Liver (tissue), 9 donors: ENCODE measurements around the gene COL8A2. TPM values are rescaled to one million over a fixed set of nuclear protein-coding genes. Genes with fewer than 3 reads are reported as not detected.

ENCODE experiments used
- DNase-seq: peaks from one replicate; pipeline ENCODE4 v3.0.0-alpha.2; 2017; ENCODE audit warnings: low spot score
- H3K27ac ChIP-seq, 2 donors: one replicate each; pipeline ENCODE4 v1.7.0; 2013; ENCODE audit warnings: inconsistent platforms in 2 of 2, low read length in 2 of 2, control low read depth in 1 of 2, low read depth in 1 of 2, mild to moderate bottlenecking in 1 of 2
- H3K27me3 ChIP-seq, 4 donors: one replicate each; pipeline versions ENCODE4 v1.6.1 to v1.7.0; 2013; ENCODE audit warnings: low read length in 3 of 4, inconsistent platforms in 1 of 4, mild to moderate bottlenecking in 1 of 4, moderate library complexity in 1 of 4; ENCODE audit not compliant: control insufficient read depth in 4 of 4, insufficient read depth in 4 of 4
- H3K36me3 ChIP-seq, 4 donors: one replicate each; pipeline versions ENCODE4 v1.6.1 to v1.7.0; 2013; ENCODE audit warnings: low read length in 3 of 4, mild to moderate bottlenecking in 3 of 4, low read depth in 1 of 4, moderate library complexity in 1 of 4; ENCODE audit not compliant: control insufficient read depth in 4 of 4, insufficient read depth in 3 of 4
- H3K4me1 ChIP-seq, 4 donors: one replicate each; pipeline versions ENCODE4 v1.6.1 to v1.7.0; 2013; ENCODE audit warnings: low read length in 3 of 4, mild to moderate bottlenecking in 3 of 4, moderate library complexity in 1 of 4; ENCODE audit not compliant: control insufficient read depth in 4 of 4, insufficient read depth in 4 of 4
- H3K4me3 ChIP-seq, 3 donors: one replicate each; pipeline versions ENCODE4 v1.6.1 to v1.7.0; 2013; ENCODE audit warnings: low read length in 3 of 3, control low read depth in 1 of 3, low read depth in 1 of 3, mild to moderate bottlenecking in 1 of 3
- H3K9ac ChIP-seq, 2 donors: one replicate each; pipeline ENCODE4 v1.7.0; 2013; ENCODE audit warnings: low read length in 2 of 2, mild to moderate bottlenecking in 2 of 2, moderate library complexity in 2 of 2, control low read depth in 1 of 2, low read depth in 1 of 2
- H3K9me3 ChIP-seq, 4 donors: one replicate each; pipeline versions ENCODE4 v1.6.1 to v1.7.0; 2013; ENCODE audit warnings: low read length in 3 of 4; ENCODE audit not compliant: control insufficient read depth in 4 of 4
- ATF3 ChIP-seq: IDR thresholded peaks from 2 replicates; pipeline ENCODE4 v1.6.1; 2016; ENCODE audit warnings: antibody characterized with exemption
- CTCF ChIP-seq: fragments of 150-350 bp; IDR thresholded peaks from 2 replicates; pipeline ENCODE4 v1.5.1; 2017; ENCODE audit warnings: improper control_type of control experiment, low read depth, low read length; ENCODE audit not compliant: missing input control
- FOXA1 ChIP-seq: IDR thresholded peaks from 2 replicates; pipeline ENCODE4 v1.6.1; 2016; ENCODE audit warnings: antibody characterized with exemption
- FOXA2 ChIP-seq: IDR thresholded peaks from 2 replicates; pipeline ENCODE4 v1.6.1; 2016; ENCODE audit warnings: antibody characterized with exemption
- GABPA ChIP-seq, 2 donors: IDR thresholded peaks in 1 of 2; conservative IDR thresholded peaks in 1 of 2; 2 replicates each; pipeline ENCODE4 v1.6.1; 2016; ENCODE audit warnings: antibody characterized with exemption in 2 of 2, mild to moderate bottlenecking in 1 of 2, moderate library complexity in 1 of 2
- HNF4A ChIP-seq, 2 donors: conservative IDR thresholded peaks; 2 replicates each; pipeline ENCODE4 v1.6.1; 2016; ENCODE audit warnings: antibody characterized with exemption in 2 of 2, mild to moderate bottlenecking in 2 of 2
- HNF4G ChIP-seq: IDR thresholded peaks from 2 replicates; pipeline ENCODE4 v1.6.1; 2016; ENCODE audit warnings: antibody characterized with exemption
- JUND ChIP-seq, 2 donors: IDR thresholded peaks; 2 replicates each; pipeline ENCODE4 v1.6.1; 2016; ENCODE audit warnings: antibody characterized with exemption in 2 of 2
- MAX ChIP-seq: IDR thresholded peaks from 2 replicates; pipeline ENCODE4 v1.6.1; 2016; ENCODE audit warnings: antibody characterized with exemption
- RAD21 ChIP-seq, 2 donors: IDR thresholded peaks; 2 replicates each; pipeline ENCODE4 v1.6.1; 2016; ENCODE audit warnings: antibody characterized with exemption in 2 of 2, mild to moderate bottlenecking in 2 of 2
- REST ChIP-seq: IDR thresholded peaks from 2 replicates; pipeline ENCODE4 v1.6.1; 2016; ENCODE audit warnings: antibody characterized with exemption, mild to moderate bottlenecking
- SP1 ChIP-seq: IDR thresholded peaks from 2 replicates; pipeline ENCODE4 v1.6.1; 2018; ENCODE audit warnings: antibody characterized with exemption, mild to moderate bottlenecking
- YY1 ChIP-seq: IDR thresholded peaks from 2 replicates; pipeline ENCODE4 v1.6.1; 2016; ENCODE audit warnings: antibody characterized with exemption, mild to moderate bottlenecking
- WGBS: extraction: QIAGEN DNeasy Blood & Tissue Kit; methylation state at CpG from one replicate; pipeline ENCODE4 v1.1.7; 2013; 5-methylcytosine and 5-hydroxymethylcytosine counted together
- polyA plus RNA-seq, 2 donors: library from polyadenylated mRNA; stranded (reverse) in 1 of 2; unstranded in 1 of 2; fragments of 200-250 nt in 1 of 2; fragments of >200 nt in 1 of 2; fragmentation: Nextera tagmentation in 1 of 2; extraction: Ambion mirVana in 1 of 2; gene quantifications; one replicate each; pipeline versions ENCODE4 v1.2.1 to v1.2.3, GENCODE V29; 2013 to 2015
- total RNA-seq, 2 donors: library from RNA; depleted of rRNA; stranded (reverse); fragments of >200 nt; gene quantifications; one replicate each; pipeline ENCODE4 v1.2.3, GENCODE V29; 2014
- donor health status: healthy.
- donor health status: healthy.
- donor health status: healthy.
- donor health status: healthy.
- donor health status: healthy.

Gene COL8A2
- total and polyA plus RNA-seq, 4 donors: 0.04 to 0.47 (median 0.35) TPM

- no peak for TF ChIP-seq REST
- TF ChIP-seq SP1: no peak
Measured at GRCh38 chr1:36135796-36136195, 10.8 kb upstream of the COL8A2 start (continued).

GRCh38 chr1:36135330-36135667 lies 10.3 kb upstream of the COL8A2 start:
- 80% methylated on average over 6 of the region's 6 CpGs for WGBS
- Histone ChIP-seq H3K4me1 (no peaks in the 10 kb centered on the region), H3K9ac (no peak overlapping the region), H3K36me3 (peaks cover 4 to 33% (median 25%) of the 10 kb centered on the region in 4 donors), H3K4me3 (no peak overlapping the region), H3K27me3 (no peaks in the 10 kb centered on the region), H3K27ac (no peak overlapping the region), H3K9me3 (no peaks in the 10 kb centered on the region)
- TF ChIP-seq HNF4G: no peak
- DNase-seq: no peak

- TF ChIP-seq GABPA (IDR thresholded peaks at IDR 0.05 in 1 of 2, conservative IDR thresholded peaks at IDR 0.05 in 1 of 2): no peak
- TF ChIP-seq JUND (IDR thresholded peaks at IDR 0.05): no peak
- TF ChIP-seq REST: no peak
- no peak for TF ChIP-seq FOXA1
- TF ChIP-seq HNF4A (conservative IDR thresholded peaks at IDR 0.05): no peak
- peak; percentile 62 to 74 for TF ChIP-seq RAD21 (IDR thresholded peaks at IDR 0.05)
- TF ChIP-seq YY1: no peak
- TF ChIP-seq MAX: no peak
- TF ChIP-seq ATF3: no peak
- no peak for TF ChIP-seq FOXA2
- peak; percentile 41 for TF ChIP-seq CTCF
- no peak for TF ChIP-seq SP1
- Histone ChIP-seq H3K4me1 (no peaks in the 10 kb centered on the region), H3K4me3 (no peak overlapping the region), H3K36me3 (peaks cover 4 to 28% (median 22%) of the 10 kb centered on the region in 4 donors), H3K27me3 (no peaks in the 10 kb centered on the region), H3K9ac (no peak overlapping the region), H3K27ac (no peak overlapping the region), H3K9me3 (no peaks in the 10 kb centered on the region)
- DNase-seq: peak; percentile 67
- 69% methylated on average over 7 of the region's 7 CpGs for WGBS
Measured at GRCh38 chr1:36134505-36135329, 9.7 kb upstream of the COL8A2 start.
